HUDEP-2 (cell line): ENCODE data around the gene CDY1.
"Not testable (repeated sequence)": the region's sequence is repeated elsewhere in the genome, so short reads cannot be mapped to it uniquely, and the experiment has no call there.

Experiments used
- DNase-seq, 76 experiments: peaks; one replicate each; lab custom pipeline; 2025; ENCODE audit not compliant: unreplicated experiment in 76 of 76; lab: John Stamatoyannopoulos, UW

Gene CDY1, protein sequence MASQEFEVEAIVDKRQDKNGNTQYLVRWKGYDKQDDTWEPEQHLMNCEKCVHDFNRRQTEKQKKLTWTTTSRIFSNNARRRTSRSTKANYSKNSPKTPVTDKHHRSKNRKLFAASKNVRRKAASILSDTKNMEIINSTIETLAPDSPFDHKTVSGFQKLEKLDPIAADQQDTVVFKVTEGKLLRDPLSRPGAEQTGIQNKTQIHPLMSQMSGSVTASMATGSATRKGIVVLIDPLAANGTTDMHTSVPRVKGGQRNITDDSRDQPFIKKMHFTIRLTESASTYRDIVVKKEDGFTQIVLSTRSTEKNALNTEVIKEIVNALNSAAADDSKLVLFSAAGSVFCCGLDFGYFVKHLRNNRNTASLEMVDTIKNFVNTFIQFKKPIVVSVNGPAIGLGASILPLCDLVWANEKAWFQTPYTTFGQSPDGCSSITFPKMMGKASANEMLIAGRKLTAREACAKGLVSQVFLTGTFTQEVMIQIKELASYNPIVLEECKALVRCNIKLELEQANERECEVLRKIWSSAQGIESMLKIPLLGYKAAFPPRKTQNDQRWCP

DNA sequence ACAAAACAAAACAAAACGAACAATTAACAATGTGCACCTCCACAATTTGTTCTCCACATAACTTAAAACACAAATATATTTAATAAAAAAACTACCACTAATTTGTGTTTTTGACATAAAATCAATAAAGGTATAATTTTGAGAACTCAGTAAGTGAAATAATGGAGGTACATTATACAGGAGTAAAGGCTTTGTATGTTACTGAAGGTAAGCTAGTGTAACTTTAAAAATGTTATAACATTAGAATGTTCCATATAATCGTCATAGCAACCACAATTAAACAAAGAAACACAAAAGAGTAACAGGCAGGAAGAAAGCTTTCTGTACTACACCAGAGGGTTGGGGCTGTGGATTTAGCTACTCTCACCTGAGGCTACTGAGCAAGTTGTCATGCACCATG is at the start of gene CDY1:
Gene CDY1, plus strand, starts transcription at position 301 of the 400 bp plus-strand sequence. CDS start 326 bp downstream, outside the sequence.
- DNase-seq, result not testable (repeated sequence)

DNA sequence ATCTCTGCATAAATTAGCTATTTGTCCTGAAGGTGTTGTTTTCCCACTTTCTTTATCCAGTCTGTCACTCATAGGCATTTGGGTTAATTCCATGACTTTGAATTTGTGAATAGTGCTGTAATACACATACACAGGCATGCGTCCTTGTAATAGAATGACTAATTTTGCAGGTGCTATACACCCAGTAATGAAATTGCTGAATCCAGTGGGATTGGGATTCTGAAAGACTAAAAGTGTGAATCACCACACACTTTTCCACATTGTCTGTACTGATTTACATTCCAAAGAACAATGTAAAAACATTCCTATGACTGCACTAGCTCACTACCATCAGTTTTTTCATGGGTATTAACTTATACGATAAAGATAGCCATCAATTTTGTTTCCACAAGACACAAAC is 28.6 kb upstream of the CDY1 start:
- not testable (repeated sequence) for DNase-seq

DNA sequence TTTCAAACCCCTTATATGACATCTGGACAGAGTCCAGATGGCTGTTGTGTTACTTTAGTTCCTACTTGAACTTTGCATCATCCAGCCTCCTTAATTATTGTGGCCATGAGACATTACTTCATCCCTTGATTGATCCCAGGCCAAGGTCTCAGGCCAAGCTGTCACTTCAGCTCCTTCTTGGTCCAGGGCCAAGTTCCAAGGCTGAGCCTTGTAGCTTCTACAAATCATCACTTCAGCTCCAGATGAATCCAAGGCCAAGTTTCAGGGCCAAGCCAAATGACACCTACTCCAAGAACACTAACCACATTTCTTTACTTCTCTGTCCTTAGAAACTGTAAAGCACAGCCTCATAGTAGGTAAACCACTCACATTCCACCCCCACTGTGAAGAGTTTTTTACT is 1.7 kb upstream of the CDY1 start:
- DNase-seq, result not testable (repeated sequence)

DNA sequence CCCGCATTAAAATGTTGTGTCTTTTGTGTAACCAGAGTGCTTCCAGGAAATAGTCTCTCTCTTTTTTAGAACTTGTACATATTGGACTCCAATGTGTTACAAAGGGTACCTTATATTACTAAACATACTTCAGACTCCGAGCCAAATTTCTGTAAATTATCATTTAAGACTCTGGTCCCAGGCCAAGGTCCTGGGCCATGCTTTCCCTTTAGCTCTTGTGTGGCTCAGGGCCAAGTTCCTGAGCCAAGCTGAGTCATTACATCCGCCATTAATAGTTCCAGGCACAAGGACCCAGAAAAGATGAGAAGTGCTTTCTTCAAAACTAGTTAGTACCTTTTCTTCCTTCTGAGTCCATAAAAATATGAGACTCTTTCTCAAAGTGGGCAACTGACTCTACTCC is 4.6 kb downstream of the CDY1 start:
- not testable (repeated sequence) for DNase-seq

DNA sequence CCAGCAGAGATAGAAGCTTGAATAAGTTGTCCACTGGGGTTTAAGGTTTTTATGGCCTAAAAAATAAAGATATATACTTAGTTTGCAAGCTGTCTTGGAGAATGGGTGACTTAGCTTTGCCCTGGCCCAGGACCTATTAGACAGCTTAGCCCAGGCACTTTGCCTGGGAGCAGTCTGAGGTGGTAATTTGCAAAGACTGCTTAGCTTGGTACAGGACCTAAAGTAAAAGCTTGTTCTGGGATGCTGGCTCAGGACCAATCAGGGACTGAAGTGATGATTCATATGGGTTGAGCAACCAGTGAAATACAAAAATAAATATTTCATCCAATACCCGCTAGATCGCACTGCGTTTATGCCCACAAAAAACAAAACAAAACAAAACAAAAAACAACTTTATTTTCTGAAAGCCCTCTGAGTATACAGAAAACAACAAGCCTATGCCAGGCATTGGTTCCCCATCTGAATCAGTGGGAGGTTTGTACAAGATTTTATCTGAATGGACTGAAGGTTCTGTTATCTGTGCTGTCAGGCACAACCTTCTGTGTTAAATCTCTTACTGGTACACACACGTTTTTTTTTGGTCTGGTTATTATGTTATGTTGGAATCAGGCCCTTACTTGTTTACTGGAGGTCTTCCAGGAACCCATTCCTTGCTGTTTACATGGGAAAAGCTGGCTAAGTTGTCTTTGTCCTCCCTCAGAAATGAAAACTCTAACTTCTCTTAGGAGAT is 8.6 kb downstream of the CDY1 start:
- DNase-seq, result not testable (repeated sequence)

DNA sequence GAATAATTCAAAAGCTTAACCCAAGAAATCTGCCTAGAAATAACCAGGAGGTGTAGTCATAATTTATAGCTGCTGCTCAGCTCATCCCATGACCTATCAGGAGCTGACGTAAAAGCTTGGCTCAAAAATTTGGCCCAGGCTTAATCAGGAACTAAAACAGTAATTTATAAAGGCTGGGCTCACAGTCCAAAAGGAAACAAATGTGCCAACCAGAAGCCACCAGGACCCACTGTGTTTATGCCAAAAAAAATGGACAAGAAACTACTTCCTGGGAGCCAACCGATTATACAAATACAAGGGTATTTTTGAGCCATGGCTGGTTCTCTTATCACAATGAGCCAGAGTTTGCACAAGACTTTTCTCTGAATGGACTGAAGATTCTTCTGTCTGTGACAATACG is 17.9 kb downstream of the CDY1 start:
- not testable (repeated sequence) for DNase-seq

DNA sequence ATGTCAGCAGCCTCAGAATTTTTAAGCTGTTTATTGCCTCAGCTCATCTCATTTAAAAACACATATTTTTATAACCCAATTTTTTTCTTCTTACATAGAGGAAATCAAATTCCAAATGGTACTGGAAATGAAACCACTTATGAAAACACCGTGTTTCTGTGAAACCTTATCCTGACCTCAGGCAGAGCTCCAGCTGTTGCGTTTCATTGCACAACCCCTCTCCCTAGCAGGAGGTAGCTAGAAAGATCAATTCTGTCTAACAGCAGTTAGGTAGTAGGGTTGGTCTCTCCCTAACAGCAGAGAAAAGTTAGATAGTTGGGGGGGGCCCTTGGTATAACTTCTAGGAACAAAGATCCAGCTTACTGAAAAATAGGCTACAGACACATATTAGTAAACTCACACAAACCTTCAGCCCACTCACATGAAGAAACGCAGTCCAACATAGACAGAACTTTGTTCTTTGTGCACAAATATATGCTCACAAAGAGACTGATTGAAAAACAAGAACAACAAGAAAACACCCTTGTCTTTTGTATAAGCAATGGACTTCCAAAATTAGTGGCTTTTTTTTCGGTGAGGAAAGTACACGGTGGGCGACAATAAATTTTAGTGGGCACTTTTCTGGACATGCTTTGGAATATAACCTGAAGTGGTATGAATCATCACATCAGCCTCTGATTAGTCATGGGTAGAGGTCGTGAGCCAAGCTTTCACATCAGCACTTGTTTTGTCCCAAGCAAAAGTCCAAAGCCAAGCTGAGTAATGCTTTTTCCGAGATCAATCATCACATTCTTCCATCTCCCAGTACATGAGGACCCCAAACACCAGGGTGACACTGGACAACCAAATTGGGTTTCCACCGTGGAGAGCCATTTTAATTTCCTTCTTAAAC is 21.4 kb downstream of the CDY1 start:
- not testable (repeated sequence) for DNase-seq
